Fibroblast of mammary gland (primary cell): Measurements from ENCODE around the gene EPB41L1.

ENCODE experiments used
- DNase-seq: peaks from one replicate; pipeline ENCODE4 v3.0.0-alpha.2; 2010; ENCODE audit warnings: low read depth
- H3K4me3 ChIP-seq: 2 replicates; pipeline ENCODE4 v1.5.1; 2011; ENCODE audit warnings: low read depth, mild to moderate bottlenecking, low read length, moderate library complexity; ENCODE audit not compliant: control insufficient read depth
- TF ChIP-seq, protein P1 (sequence below): conservative IDR thresholded peaks from 2 replicates; pipeline ENCODE4 v1.5.1; 2011; ENCODE audit warnings: low read depth, low read length, inconsistent platforms; ENCODE audit not compliant: control insufficient read depth, insufficient read depth

The EPB41L1 gene

DNA sequence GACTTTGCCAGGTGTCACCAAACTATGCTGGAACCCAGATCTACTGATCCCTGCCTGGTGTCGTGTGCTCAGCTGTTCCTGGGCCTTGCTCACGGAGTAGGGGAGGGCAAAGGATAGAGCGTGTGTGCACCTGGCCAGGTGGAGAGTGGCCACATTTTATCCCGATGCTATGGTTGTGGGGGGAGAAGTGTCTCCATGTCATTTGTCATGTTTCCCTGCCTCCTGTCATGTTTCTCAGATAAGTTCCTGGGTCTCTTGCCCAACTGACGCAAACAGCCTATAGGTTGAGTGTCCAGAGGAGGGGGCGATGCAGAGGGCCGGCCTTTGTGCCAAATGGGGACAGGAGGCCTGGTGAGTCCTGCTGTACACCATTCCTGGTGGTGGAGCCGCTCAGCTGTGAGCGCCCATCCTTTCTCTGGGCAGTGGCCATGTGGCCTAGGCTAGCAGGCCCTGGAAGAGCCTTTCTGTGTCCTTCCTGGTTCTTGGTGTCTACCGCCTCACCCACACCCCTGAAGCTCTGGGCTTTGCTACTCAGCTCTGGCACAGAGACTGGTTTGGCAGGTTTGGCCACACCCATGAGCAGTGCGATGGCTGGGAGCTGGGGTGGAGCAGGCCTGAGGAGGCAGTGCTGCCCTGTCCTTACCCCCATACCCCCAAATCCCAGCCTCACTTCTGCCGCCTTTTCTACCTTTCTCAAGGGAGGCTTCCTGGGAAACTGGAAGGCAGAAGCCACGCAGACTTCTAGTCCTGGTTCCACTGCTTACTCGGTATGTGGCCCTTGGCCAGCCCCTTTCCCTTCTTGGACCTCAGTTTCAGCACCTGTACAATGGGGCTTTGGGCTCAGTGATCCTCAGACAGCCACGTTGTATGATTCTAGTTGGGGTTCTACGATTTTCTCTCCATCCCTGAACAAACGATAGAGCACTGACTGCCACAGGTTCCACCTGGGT, 32.3 kb upstream of the EPB41L1 start:
- no peak overlapping the region for H3K4me3 ChIP-seq
- no peak for DNase-seq
- TF ChIP-seq, protein P1, sequence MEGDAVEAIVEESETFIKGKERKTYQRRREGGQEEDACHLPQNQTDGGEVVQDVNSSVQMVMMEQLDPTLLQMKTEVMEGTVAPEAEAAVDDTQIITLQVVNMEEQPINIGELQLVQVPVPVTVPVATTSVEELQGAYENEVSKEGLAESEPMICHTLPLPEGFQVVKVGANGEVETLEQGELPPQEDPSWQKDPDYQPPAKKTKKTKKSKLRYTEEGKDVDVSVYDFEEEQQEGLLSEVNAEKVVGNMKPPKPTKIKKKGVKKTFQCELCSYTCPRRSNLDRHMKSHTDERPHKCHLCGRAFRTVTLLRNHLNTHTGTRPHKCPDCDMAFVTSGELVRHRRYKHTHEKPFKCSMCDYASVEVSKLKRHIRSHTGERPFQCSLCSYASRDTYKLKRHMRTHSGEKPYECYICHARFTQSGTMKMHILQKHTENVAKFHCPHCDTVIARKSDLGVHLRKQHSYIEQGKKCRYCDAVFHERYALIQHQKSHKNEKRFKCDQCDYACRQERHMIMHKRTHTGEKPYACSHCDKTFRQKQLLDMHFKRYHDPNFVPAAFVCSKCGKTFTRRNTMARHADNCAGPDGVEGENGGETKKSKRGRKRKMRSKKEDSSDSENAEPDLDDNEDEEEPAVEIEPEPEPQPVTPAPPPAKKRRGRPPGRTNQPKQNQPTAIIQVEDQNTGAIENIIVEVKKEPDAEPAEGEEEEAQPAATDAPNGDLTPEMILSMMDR: no peak

DNA sequence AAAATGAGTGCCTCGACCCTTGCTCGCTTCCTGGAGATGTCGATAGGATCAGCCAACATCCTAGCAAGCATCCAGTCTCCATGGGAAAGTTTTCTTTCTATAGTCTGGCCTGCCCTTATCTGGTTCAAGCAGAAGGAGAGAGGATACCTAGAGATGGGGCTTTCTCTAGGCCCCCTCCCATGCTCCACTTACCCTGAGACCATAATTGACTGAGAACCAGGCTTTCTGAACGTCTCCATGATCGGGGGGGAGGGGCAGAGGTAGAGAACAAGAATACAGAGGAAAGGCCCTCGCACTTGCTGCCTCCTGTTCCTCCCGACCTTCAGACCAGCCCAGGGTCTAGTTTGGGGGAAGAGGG, 31.6 kb upstream of the EPB41L1 start:
- TF ChIP-seq, protein P1: no peak
- no peak for DNase-seq
- H3K4me3 ChIP-seq: no peak overlapping the region

DNA sequence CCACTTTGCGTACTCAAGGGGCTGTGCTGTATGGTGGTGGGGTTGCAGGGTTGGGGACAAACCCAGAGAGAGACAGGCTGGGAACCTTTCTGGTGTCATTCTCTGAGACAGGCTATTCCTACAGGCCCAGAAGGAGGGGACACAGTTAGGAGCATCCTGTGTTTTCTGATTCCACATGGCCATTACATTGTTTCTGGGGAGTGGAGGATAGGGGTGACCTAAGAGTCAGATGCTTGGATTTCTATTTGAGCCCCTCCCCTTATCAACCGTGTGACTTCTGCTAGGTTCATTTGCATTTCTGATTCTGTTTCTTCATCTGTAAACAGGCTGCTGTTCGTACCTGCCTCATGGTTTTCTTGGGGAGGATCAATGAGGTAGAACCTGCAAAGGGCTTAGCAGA, 29.4 kb upstream of the EPB41L1 start:
- TF ChIP-seq, protein P1: no peak
- DNase-seq: no peak
- H3K4me3 ChIP-seq: no peak overlapping the region

DNA sequence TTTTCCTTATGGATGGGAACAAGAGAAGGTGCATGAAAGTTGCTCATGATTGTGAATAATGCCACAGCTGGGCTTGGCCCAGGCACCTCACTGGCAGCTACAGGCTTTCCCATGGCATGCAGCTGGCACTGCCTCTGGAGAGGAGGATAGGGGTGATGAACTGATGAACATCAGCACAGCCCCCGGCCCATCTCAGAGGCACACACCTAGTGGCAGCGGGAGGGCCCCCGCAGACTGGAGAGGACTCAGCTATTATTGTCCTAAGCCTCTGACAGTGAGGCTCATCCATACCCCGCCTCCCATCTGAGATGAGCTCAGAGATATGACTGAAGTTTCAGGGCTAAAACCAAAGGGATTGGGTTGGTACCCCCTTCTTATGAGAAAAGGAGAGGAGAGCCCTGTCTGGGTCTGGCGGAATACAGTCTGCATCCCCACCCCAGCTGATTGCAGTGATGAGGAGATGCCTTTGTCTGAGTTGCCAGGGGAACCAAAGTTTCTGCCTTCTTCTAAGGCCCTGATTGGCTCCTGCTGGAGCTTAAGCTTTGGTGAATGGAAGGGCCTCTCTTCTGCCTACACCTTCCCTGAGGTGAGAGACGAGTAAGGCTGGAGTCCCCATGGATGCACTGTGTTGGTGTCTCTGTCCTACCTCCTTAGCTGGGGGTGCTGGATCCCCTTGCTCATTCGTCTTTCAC, 27.6 kb upstream of the EPB41L1 start:
- no peak overlapping the region for H3K4me3 ChIP-seq
- TF ChIP-seq, protein P1: no peak
- no peak for DNase-seq

DNA sequence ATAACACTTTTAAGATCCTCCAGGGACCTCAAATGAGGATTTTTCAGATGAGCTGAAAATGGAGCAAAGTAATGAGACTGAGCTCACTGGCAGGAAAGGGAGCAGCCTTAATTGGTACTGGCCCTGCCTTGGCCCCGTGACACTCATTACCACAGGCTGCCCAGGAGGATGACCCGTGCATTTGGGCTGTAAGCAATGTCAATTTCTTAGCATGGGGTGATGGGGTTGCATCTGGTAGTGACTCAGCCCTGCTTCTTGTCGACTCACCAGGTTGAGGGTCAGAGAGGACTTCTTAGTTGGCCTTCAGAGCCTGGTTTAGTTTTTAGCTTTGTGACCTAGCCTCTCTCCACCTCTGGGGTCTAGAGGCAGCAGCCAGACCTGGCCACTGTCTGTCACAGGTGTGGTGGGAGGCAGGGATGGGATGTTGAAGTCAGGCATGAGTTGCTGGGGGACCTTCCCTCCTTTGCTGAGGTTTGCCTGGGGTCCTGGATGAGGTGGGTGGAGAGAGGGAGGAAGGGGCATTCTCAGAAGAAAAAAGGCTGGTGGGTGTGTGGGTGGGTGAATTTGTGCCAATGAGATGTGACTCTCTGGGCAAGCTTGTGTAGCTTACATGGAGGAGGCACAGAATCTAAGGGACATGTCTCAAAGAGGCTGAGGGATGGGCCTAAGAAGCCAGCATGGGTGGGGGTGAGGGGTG, 25.9 kb upstream of the EPB41L1 start:
- peak; percentile 98 for DNase-seq
- H3K4me3 ChIP-seq: no peak overlapping the region
- TF ChIP-seq, protein P1: no peak

DNA sequence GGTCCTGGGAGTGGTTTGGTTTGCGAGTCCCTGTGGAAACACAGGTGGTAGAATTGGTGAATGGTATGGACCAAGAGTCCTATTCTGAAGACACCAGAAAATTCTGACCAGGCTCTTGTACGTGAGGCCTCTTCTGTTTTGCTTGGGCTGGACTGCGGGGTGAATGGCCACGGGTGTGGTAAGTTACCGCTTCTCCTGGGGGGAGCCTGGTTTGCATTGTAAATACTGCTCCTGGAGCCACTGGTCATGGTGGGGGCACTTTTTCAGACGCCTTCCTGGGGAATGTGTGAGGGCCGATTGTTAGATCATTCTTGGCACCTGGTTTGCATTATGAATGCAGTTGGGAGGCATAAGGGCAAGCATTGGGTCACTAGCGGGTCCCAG, 25.4 kb upstream of the EPB41L1 start:
- no peak overlapping the region for H3K4me3 ChIP-seq
- TF ChIP-seq, protein P1: no peak
- DNase-seq: no peak
